Mesendoderm (in vitro differentiated cells): ENCODE data around the gene EXOSC5. TPM values are rescaled to one million over a fixed set of nuclear protein-coding genes. Genes with fewer than 3 reads are reported as not detected.

Experiments used
- DNase-seq: peaks from one replicate; pipeline ENCODE4 v3.0.0; 2013
- H2AK5ac ChIP-seq: 2 replicates; pipeline ENCODE4 v1.6.1; 2013; ENCODE audit warnings: low read length, inconsistent platforms
- H2BK120ac ChIP-seq: 2 replicates; pipeline ENCODE4 v1.6.1; 2013; ENCODE audit warnings: low read depth, mild to moderate bottlenecking, low read length, moderate library complexity, mixed read lengths
- H2BK15ac ChIP-seq: replicated peaks from 2 replicates; pipeline ENCODE4 v1.6.1; 2013; ENCODE audit warnings: low read depth, mild to moderate bottlenecking, moderate library complexity
- H2BK5ac ChIP-seq: 2 replicates; pipeline ENCODE4 v1.6.1; 2013; ENCODE audit warnings: low read length, inconsistent platforms
- H3K18ac ChIP-seq: 2 replicates; pipeline ENCODE4 v1.6.1; 2013; ENCODE audit warnings: mild to moderate bottlenecking, low read length, mixed read lengths
- H3K23ac ChIP-seq: one replicate; pipeline ENCODE4 v1.6.1; 2013; ENCODE audit warnings: low read length
- H3K27ac ChIP-seq: 2 replicates; pipeline ENCODE4 v1.5.1; 2013; ENCODE audit warnings: low read depth, mild to moderate bottlenecking, inconsistent platforms, low read length, moderate library complexity
- H3K27me3 ChIP-seq: 2 replicates; pipeline ENCODE4 v1.6.1; 2013; ENCODE audit warnings: low read length, control low read depth, mild to moderate bottlenecking, inconsistent platforms; ENCODE audit not compliant: insufficient read depth, poor library complexity
- H3K36me3 ChIP-seq: 2 replicates; pipeline ENCODE4 v1.6.1; 2013; ENCODE audit warnings: low read length, inconsistent platforms; ENCODE audit not compliant: control insufficient read depth, insufficient read depth
- H3K4ac ChIP-seq: one replicate; pipeline ENCODE4 v1.6.1; 2013; ENCODE audit warnings: low read depth, mild to moderate bottlenecking, low read length, moderate library complexity
- H3K4me1 ChIP-seq: 2 replicates; pipeline ENCODE4 v1.6.1; 2013; ENCODE audit warnings: low read depth, low read length, inconsistent platforms; ENCODE audit not compliant: control insufficient read depth
- H3K4me2 ChIP-seq: 2 replicates; pipeline ENCODE4 v1.6.1; 2013; ENCODE audit warnings: low read length
- H3K4me3 ChIP-seq: 2 replicates; pipeline ENCODE4 v1.5.1; 2013; ENCODE audit warnings: mild to moderate bottlenecking, low read length
- H3K56ac ChIP-seq: one replicate; pipeline ENCODE4 v1.6.1; 2013; ENCODE audit warnings: low read length
- H3K79me1 ChIP-seq: 2 replicates; pipeline ENCODE4 v1.6.1; 2013; ENCODE audit warnings: low read length, inconsistent platforms
- H3K79me2 ChIP-seq: 2 replicates; pipeline ENCODE4 v1.6.1; 2013; ENCODE audit warnings: mild to moderate bottlenecking, low read length; ENCODE audit not compliant: control insufficient read depth, insufficient read depth
- H3K9ac ChIP-seq: 2 replicates; pipeline ENCODE4 v1.6.1; 2013; ENCODE audit warnings: low read length, inconsistent platforms
- H4K5ac ChIP-seq: one replicate; pipeline ENCODE4 v1.6.1; 2013; ENCODE audit warnings: low read length
- H4K8ac ChIP-seq: one replicate; pipeline ENCODE4 v1.6.1; 2013; ENCODE audit warnings: low read depth, mild to moderate bottlenecking, control low read depth, low read length, moderate library complexity
- WGBS: extraction: QIAGEN DNeasy Blood & Tissue Kit; methylation state at CpG from one replicate; pipeline ENCODE4 v1.1.7; 2013; ENCODE audit warnings: low lambda C conversion rate, missing lambda C conversion rate; ENCODE audit not compliant: insufficient coverage; ENCODE audit errors: extremely low coverage; 5-methylcytosine and 5-hydroxymethylcytosine counted together
- small RNA-seq: library from polyadenylated mRNA; stranded (forward); fragments of <200 nt; extraction: miRNeasy Mini kit (QIAGEN cat#:217004); gene quantifications from one replicate; pipeline ENCODE3, GENCODE V24; 2013; ENCODE audit not compliant: insufficient read depth

The EXOSC5 gene

GRCh38 chr19:41339936-41340335 is 57.2 kb downstream of the EXOSC5 start:
- Histone ChIP-seq H2BK5ac (no peak overlapping the region), H3K4me2 (no peak overlapping the region), H2AK5ac (no peak overlapping the region), H3K23ac (no peak overlapping the region), H4K8ac (no peak overlapping the region), H3K4me1 (no peaks in the 10 kb centered on the region), H3K4me3 (no peak overlapping the region), H3K9ac (no peak overlapping the region), H3K79me2 (no peaks in the 10 kb centered on the region), H3K27me3 (no peaks in the 10 kb centered on the region), H2BK120ac (no peak overlapping the region), H2BK15ac (no peak overlapping the region), H3K27ac (no peak overlapping the region), H3K18ac (no peak overlapping the region), H3K79me1 (no peaks in the 10 kb centered on the region), H3K4ac (no peak overlapping the region), H3K36me3 (peaks cover 14% of the 10 kb centered on the region), H3K56ac (no peak overlapping the region), H4K5ac (no peak overlapping the region)
- no CpG with 5 or more reads among the region's 5 CpGs for WGBS
- peak; percentile 86 for DNase-seq

Small RNA genes lying within 50 kb of the gene (small RNA-seq; reads per million reads assigned to genes)
- gene RF00017 = not detected
